Stimulated activated CD8-positive, alpha-beta memory T cell treated with anti-CD3 and anti-CD28 coated beads, Interleukin-15, amount 100 ng/mL, for 48 hours (primary cell): ENCODE results near the gene SNX12.
A peak's percentile ranks its signal among the peaks of the same experiment; 100 is the strongest.

ENCODE experiments used
- DNase-seq, 2 donors: peaks; one replicate each; pipeline ENCODE4 v3.0.0-alpha.2; 2020; ENCODE audit warnings: low read depth in 2 of 2

Gene SNX12

DNA sequence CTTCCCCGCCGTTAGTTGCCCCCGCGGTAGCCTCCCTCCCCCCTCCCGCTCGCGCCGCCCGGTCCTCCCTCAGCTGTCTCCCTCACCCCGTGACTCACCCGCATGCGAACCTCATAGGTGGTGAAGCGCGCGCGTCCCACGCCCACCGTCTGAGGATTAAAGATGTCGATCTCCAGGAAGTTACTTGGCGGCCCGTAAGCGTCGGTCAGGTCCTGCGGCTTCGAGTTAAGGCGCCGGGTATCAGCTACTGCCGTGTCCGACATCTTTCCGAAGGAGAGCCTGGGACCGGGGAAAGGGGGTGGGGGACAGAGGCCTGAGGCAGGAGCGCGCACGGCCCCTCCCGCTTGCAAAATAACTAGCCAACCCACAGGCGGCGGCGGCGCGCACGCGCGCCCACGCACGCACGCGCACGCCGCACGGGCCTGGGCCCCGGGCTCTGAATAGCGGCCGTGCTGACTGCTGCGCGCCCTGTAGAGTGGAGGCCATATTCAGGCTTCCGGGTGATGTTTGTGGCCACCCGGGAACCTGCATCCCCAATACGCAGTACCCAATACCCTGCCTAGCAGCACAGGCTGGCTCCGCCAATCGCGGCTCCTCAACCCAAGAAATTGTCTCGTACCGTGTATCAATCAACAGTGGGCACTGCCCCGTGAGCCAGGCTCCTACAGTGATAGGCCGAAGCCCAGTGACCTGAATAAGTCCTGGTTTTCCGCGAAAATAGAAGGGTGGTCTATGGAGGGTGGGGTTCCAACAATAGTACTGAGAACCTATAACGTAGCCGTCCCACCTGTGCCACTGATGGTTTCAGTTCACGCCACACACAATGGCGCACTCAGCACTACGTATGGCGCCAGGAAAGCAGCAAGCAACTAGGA, at the start of gene SNX12:
Gene SNX12 (minus strand): TSS at position 291 of the 875 bp plus-strand sequence. CDS start 28 bp downstream, at position 263.
- DNase-seq, result peak; percentile 82

DNA sequence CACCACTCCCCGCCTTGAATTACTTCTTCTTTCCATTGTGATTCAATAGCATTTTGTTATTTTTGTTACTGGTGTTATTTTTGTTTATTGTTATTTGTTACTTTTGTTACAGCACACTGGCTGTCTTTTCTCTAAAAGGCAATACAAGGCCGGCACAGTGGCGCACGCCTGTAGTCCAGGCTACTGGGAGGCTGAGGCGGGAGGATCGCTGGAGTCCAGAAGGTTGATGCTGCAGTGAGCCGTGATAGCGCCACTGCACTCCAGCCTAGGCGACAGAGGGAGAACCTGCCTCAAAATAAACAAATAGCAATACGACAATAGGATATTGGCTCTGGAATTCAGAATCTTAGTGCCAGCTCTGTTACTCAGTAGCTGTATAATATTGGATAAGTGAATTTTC, 49.2 kb upstream of the SNX12 start:
- DNase-seq, result no peak

DNA sequence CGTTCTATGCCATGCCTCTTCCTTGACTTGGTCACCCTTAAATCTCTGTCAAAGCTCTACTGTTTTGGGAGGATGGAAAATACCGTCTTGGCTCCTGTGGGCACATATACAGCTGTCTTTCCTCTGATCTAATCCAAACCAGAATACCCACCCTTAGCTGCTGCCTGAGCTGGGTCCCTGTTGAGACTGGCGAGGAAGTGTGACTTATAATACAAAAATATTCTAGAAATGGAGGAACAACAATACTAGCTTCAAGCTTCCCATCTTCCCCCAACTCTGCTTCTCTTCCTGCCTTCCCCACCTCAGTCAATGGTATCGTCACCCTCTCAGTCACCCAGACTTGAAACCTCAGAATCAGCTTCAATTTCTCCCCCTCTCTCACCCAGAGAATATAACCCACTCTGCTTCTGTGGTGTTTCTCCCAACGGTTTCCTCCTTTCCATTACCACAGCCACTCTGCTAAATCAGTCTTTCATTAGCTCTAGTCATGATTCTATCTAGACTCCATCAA, 43.8 kb upstream of the SNX12 start:
- no peak for DNase-seq

DNA sequence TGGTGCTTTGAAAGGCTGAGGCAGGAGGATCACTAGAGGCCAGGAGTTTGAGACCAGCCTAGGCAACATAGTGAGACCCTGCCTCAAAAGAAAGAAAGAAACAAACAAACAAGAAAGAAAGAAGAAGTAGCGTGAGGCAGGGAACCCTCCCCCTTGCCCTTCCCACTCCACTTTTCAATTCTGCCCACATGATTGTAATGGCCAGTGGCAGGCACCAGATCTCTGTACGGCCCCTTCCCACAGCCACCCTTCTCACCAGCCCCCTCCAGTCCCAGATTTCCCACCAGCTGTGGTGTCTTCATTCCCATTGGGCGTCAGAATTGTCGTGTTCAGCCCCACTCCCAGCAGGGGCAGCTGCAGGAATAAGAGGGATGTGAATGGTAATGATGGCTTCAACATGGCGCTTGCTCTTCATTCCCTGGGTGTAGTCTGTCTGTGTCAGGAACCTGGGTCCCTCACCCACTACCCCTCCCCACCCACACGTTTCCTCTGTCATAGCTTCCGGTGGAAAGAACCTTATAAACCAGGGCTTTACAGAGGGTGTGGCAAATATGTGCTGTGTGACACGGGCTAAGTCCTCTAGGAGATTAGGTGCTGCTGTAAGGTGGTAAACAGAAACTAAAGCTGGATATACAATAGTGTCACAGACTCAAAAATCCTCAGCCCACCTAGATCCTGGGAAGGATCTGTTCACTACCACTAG, 43.2 kb upstream of the SNX12 start, which contains the start of gene IL2RG:
Gene IL2RG (minus strand): TSS at position 437 of the 703 bp plus-strand sequence. CDS start 38 bp downstream, at position 399.
- peak; percentile 51 to 65 for DNase-seq

DNA sequence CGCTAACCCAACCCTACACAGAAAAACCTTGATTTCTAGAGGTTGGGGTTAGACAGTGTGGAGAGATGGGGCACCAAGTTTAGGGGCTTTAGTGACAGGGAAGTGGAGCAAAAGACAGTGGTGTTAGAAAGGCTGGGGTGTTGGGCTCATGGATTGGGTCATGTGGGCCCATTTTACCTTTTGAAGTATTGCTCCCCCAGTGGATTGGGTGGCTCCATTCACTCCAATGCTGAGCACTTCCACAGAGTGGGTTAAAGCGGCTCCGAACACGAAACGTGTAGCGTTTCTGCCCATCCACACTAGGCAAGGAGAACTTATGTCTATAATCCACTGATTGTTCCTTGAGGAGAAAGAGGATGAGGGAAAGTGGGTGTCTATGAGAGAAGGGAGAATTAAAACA, 40.9 kb upstream of the SNX12 start:
- no peak for DNase-seq

DNA sequence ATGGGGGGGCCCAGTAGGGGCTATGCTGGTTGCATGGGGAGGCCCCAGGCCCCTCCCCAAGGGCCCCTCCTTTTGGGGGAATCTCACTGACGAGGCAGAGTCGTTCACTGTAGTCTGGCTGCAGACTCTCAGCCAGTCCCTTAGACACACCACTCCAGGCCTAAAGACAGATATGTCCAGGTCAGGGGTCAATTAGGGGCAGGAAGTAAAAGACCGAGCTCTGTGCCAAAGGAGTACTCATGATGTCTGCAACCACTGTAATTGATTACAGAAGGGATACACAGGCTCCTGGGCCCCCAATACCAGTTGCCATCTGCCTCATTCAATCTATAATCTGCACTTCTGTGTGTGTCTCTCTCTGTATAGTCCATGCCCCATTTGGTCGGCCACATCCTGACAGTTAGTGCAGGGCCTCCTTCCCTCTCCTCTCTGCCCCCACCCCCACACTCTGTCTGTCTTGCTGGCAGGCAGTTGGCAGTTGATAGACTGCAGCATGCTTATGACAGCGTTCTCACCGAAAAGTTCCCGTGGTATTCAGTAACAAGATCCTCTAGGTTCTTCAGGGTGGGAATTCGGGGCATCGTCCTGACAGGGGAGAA, 39.7 kb upstream of the SNX12 start:
- no peak for DNase-seq

DNA sequence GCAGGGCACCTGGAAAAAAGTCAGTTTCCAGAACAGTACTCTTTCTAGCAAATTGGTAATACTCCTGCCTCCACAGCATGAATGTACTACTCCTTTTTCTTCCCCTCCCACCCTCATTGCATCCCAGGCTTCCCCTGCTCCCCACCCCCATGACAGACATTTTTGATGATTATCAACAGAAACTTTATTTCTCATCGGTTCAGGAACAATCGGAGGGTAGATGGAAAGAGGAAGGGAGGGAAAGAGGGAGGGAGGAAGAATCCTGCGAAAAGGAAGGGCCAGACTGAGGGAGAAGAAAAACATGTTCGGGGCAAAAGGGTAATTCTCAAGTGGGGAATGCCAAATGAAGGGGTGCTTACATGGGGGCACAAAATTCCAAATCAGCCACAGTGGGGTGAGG, 39.1 kb upstream of the SNX12 start:
- no peak for DNase-seq

DNA sequence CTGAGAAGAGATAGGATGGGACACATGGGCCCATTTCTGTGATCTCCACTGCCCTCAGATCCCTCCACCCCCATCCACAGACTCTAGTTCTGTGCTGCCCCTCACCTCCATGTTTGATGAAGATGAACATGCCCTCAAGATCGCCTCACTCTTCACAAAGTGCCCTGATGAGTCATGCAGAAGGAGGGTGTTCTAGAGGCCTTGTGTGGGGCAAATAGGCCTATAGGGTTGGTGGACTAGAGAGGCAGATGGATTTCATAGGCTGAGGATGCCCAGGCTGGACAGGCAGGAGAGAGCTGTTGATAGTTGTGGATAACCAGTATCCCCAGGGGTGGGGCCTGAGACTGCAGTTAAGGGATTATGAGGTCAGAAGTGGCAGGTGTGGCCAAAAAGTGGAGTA, 38.3 kb upstream of the SNX12 start, which contains the start of gene CXorf65:
Gene CXorf65 (minus strand): TSS at position 314 of the 400 bp plus-strand sequence. CDS start 184 bp downstream, at position 130.
- no peak for DNase-seq

DNA sequence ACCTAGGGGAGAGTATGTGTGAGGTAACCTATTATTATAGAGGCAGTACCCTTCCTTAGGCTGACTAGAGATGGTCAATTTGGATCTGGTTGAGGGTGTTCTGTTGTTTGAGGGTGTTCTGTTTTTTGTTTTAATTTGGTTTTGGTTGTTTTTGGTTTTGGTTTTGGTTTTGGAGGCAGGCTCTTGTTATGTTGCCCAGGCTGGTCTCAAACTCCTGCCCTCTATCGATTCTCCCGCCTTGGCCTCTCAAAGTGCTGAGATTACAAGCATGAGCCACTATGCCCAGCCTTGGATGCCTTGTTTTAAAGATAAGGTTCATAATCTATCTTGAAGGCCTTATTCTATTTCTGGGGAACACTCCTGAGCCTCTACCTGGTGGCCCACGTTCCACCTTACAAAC, 37.5 kb upstream of the SNX12 start:
- DNase-seq, result no peak

DNA sequence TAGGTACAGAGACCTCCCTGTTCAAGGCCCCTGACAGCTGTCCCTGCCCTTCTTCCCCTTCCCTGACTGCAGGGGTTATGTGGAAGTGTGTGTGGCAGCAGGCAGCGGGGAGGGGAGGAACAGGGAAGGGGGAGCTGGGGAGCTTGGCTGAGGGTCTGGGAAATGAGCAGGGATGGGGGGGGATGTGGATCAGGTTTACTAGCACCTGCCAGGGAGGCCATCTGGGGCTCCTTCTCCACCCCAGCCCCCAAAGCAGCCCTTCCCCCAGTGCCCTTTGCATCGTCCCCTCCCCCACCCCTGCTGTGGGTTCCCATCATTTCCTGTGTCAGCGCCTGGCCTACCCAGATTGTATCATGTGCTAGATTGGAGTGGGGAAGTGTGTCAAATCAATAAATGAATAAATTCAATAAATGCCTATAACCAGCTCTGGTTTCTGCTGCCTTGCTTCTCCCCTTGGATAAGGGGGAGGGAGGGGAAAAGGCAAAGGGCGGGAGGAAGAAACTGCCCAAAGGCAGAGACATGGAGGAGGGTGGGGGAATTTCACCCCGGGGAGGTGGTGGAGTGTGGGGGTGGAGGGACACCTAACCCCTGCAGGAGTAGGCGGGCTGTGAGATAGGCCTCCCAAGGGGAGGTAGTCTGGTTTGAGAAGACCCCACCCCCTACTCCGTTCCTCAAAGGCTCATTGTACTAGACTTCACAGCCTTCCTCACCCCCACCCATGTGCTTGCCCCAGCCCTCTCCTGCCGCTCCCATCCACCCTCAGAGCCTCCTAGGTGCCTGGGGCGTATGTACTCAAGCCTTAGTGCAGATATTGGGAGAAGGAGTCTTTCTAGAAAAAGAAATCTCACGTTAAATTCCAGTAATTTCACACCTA, 35.2 kb upstream of the SNX12 start:
- peak in 1 of 2 donors; percentile 47 for DNase-seq

DNA sequence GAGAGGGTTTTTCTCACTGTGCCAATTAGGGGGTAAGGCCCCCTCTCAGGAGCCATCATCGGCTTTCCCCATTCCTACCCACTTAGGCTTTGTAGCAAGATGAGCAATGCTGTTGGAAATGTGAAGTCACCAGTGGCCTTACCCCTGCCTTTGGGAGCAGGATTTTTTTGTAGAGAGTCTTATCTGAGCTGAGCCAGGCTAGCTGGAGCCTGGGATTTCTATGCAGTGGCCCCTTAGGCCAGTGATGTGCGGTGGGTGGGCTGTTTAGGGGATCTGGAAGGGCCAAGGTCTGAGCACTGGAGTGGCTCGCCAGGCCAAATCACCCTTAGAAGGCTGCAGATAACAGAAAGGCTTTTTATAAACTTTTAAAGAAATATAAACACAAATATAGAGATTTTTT, 34.2 kb upstream of the SNX12 start:
- DNase-seq, result no peak

DNA sequence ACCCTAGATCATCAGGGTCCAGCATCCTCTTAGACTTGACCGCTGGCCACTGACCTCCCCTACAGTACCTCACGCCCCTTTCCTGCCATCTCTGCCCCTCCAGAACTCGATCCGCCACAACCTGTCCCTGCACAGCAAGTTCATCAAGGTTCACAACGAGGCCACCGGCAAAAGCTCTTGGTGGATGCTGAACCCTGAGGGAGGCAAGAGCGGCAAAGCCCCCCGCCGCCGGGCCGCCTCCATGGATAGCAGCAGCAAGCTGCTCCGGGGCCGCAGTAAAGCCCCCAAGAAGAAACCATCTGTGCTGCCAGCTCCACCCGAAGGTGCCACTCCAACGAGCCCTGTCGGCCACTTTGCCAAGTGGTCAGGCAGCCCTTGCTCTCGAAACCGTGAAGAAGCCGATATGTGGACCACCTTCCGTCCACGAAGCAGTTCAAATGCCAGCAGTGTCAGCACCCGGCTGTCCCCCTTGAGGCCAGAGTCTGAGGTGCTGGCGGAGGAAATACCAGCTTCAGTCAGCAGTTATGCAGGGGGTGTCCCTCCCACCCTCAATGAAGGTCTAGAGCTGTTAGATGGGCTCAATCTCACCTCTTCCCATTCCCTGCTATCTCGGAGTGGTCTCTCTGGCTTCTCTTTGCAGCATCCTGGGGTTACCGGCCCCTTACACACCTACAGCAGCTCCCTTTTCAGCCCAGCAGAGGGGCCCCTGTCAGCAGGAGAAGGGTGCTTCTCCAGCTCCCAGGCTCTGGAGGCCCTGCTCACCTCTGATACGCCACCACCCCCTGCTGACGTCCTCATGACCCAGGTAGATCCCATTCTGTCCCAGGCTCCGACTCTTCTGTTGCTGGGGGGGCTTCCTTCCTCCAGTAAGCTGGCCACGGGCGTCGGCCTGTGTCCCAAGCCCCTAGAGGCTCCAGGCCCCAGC, 32.7 kb upstream of the SNX12 start:
- no peak for DNase-seq

DNA sequence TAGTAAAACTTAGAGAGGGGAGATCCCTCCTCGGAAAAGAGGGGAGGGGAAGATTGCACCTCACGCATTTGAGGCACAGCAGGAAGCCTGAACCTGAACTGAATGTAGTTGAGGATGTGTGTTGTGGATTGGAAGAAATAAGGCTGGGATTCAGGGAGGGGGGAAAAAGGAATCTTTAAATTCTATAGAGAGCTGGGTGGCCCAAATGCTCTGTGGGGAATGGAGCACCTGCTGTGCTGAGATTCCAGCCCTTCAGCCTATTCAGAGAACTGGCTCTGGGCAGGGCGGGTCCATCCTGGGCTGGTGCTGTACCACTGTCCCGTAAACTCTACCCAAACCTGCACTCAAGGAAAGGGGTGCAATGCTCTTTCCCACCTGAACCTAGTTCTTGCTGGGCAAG, 31.6 kb upstream of the SNX12 start:
- no peak for DNase-seq

DNA sequence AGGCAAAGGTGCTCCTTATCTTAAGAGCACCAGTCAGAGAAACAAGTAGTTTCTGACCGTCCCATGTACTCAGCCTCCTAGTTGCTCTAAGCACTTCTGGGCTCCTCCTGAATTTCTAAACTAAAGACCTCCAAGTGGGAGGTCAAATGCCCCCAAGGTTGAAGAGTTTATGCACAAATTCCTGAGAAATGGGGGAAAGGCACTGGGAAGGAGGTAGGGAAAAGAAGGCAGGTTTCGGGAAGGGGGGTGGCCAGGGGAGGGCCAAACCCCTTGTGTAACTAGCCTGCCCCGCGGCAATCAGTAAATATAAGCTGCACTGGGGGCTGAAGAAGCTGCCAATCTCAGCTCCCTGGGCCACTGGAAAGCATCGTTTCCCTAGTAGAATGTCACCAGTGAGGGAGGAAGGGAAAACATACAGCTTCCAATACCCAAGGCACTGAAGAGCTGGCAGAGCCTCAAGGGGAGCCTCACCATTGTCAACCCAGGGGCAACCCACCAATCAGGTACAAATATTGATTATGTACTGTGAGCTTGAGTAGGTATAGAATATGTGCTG, 30.9 kb upstream of the SNX12 start:
- DNase-seq, result no peak

DNA sequence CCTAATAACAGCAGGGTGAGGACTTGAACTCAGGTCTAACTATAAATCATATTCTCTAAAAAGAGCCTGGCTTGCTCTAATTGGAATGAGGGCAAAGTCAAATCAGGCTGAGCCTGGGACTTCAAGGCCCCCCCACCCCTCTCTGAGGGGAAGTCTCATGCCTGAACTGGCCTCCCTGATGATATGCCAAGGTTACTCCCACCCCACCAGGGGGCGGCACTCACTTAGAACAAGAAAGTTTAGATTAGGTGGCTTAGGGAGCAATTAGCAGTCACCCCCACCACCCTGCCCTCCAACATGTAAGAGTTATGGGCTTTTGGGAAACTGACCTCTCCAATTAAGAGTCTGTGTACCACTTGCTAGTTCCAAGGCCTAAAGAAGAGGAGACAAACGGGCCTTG, 30.2 kb upstream of the SNX12 start:
- DNase-seq, result peak in 1 of 2 donors; percentile 55

DNA sequence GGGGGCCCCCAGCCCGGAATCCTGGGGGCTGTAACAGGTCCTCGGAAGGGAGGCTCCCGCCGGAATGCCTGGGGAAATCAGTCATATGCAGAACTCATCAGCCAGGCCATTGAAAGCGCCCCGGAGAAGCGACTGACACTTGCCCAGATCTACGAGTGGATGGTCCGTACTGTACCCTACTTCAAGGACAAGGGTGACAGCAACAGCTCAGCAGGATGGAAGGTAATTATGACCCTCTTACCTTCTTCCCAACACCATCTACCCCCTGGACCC, 28.6 kb upstream of the SNX12 start:
- DNase-seq, result no peak

DNA sequence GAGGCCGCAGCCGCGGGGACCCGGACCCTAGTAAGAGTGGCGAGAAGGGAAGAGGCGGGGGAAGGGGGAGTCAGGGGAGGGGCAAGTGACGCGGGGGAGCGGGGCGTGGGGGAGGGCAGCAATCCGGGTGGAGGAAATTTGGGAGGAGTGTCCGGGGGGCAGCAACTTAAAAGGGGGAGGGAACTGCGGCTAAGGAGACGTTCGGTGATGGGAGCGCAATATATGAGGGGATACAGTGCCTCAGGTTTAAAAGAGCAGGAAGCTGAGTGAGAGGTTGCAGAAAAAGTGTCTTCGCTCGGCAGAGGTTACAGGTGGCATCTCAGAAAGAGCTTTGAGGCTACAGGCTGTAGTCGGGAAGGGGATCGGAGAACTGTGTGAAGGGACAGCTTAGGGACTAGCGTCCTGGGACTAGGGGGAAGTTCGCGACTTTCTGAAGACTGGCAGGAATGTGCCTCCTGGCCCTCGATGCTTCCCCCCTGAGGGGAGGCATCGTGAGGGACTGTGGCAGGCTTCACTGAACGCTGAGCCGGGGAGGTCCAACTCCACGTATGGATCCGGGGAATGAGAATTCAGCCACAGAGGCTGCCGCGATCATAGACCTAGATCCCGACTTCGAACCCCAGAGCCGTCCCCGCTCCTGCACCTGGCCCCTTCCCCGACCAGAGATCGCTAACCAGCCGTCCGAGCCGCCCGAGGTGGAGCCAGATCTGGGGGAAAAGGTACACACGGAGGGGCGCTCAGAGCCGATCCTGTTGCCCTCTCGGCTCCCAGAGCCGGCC, 28.0 kb upstream of the SNX12 start:
- no peak for DNase-seq

DNA sequence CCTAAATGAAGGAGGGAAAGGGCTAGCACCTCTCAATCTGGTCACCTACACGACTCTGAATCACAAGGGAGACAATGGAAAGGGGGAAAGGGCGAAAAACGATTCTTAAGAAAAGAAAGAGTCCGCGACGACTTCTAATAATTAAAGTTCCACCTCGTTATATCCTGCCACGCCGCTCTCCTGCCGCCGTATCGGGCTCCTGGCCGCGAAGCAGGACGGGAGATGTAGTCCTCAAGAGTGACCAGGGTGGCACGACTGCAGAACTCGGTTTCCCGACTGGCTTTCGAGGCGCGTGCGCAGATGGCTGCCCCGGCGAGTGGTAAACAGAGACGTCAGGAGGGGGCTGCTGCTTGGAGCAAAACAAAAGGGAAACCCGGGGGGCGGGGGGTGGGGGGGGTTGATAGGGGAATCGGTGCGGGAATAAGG, 27.4 kb upstream of the SNX12 start, which contains the start of gene FOXO4:
Gene FOXO4 (plus strand): TSS at position 297 of the 426 bp plus-strand sequence. CDS start 678 bp downstream, outside the sequence.
- peak; percentile 77 to 80 for DNase-seq

DNA sequence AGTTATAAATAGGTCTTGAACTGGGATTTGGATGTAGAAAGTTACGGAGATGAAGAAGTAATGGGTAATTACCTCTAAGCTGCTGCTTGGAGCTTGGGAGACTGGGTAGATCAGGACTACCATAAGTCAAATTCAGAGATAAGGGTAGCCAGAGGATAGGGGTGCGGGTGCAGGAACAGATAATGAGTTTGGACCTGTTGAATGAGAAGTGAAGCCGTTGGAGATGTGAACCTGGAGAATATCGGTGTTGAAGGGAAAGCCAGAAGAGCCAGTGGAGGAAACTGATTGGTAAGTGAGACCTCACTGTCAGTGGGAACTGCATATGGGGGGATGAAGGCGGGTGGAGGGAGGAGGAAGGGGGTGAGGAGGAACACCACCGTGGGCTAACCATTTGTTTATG, 26.9 kb upstream of the SNX12 start:
- DNase-seq, result no peak
